HEK293 (cell line): ENCODE data around the gene IL6R.
A peak's percentile ranks its signal among the peaks of the same experiment; 100 is the strongest.

Experiments used
- CTCF ChIA-PET: fragments of 350-600 bp; formaldehyde crosslinking; extraction: SDS; loops from one replicate; lab custom pipeline; 2021; ENCODE audit warnings: antibody characterized with exemption; lab: Yijun Ruan, JAX
- POLR2A ChIA-PET: fragments of 300-600 bp; formaldehyde crosslinking; extraction: SDS; loops from one replicate; lab custom pipeline; 2020; ENCODE audit warnings: antibody characterized with exemption, inconsistent platforms; lab: Yijun Ruan, JAX
- H3K27ac ChIP-seq: fragments of 200-500 bp; sonication (Bioruptor generic); 2 replicates; pipeline ENCODE4 v1.5.1; 2014; ENCODE audit warnings: low read depth, low read length, control low read depth, inconsistent platforms; ENCODE audit errors: extremely low read depth
- H3K36me3 ChIP-seq, 2 experiments: fragments of 200-500 bp in 1 of 2; sonication (Bioruptor generic) in 1 of 2; 1 replicate in 1 of 2; 2 replicates in 1 of 2; pipeline ENCODE4 v1.5.1; 2014 to 2017; ENCODE audit warnings: inconsistent platforms in 2 of 2, low read length in 2 of 2; ENCODE audit not compliant: control insufficient read depth in 2 of 2, insufficient read depth in 1 of 2
- H3K4me1 ChIP-seq: fragments of 200-500 bp; sonication (Bioruptor generic); 2 replicates; pipeline ENCODE4 v1.5.1; 2014; ENCODE audit warnings: mild to moderate bottlenecking, low read length, inconsistent platforms; ENCODE audit not compliant: control insufficient read depth, insufficient read depth
- H3K4me3 ChIP-seq: 2 replicates; pipeline ENCODE4 v1.5.1; 2011; ENCODE audit warnings: low read depth, mild to moderate bottlenecking, control low read depth, low read length, moderate library complexity
- H3K9me3 ChIP-seq: fragments of 200-500 bp; sonication (Bioruptor generic); 2 replicates; pipeline ENCODE4 v1.5.1; 2014; ENCODE audit warnings: low read depth, low read length, inconsistent platforms; ENCODE audit not compliant: control insufficient read depth, insufficient read depth
- EGR2 ChIP-seq: fragments of 450-650 bp; formaldehyde crosslinking; IDR thresholded peaks from 2 replicates; pipeline ENCODE4 v1.5.1; 2016; ENCODE audit warnings: low read depth, missing biosample characterization, missing genetic modification characterization
- GFI1B ChIP-seq: fragments of 450-650 bp; formaldehyde crosslinking; IDR thresholded peaks from 2 replicates; pipeline ENCODE4 v1.5.1; 2016; ENCODE audit warnings: missing biosample characterization, missing genetic modification characterization
- GLI2 ChIP-seq: fragments of 450-650 bp; formaldehyde crosslinking; IDR thresholded peaks from 2 replicates; pipeline ENCODE4; 2017; ENCODE audit warnings: missing biosample characterization, missing genetic modification characterization, low read depth, borderline replicate concordance
- GLIS1 ChIP-seq: fragments of 450-650 bp; formaldehyde crosslinking; IDR thresholded peaks from 2 replicates; pipeline ENCODE4 v1.5.1; 2016; ENCODE audit warnings: missing biosample characterization, missing genetic modification characterization
- GLIS2 ChIP-seq: fragments of 450-650 bp; formaldehyde crosslinking; IDR thresholded peaks from 2 replicates; pipeline ENCODE4 v1.5.1; 2016; ENCODE audit warnings: missing biosample characterization, missing genetic modification characterization
- HOXD13 ChIP-seq: sonication (generic); formaldehyde crosslinking; IDR thresholded peaks from 2 replicates; pipeline ENCODE4 v1.8.0; 2022; ENCODE audit warnings: missing genetic modification reagents, borderline replicate concordance
- KLF9 ChIP-seq: fragments of 450-650 bp; formaldehyde crosslinking; IDR thresholded peaks from 2 replicates; pipeline ENCODE4 v1.5.1; 2016; ENCODE audit warnings: missing biosample characterization, missing genetic modification characterization, low read depth
- MEIS1 ChIP-seq: sonication (generic); formaldehyde crosslinking; IDR thresholded peaks from 2 replicates; pipeline ENCODE4 v1.8.1; 2022; ENCODE audit warnings: missing genetic modification reagents, mild to moderate bottlenecking, borderline replicate concordance
- REPIN1 ChIP-seq: fragments of 450-650 bp; formaldehyde crosslinking; IDR thresholded peaks from 2 replicates; pipeline ENCODE4 v1.5.1; 2017; ENCODE audit warnings: missing biosample characterization, missing genetic modification characterization, low read depth
- SP2 ChIP-seq: fragments of 450-650 bp; formaldehyde crosslinking; IDR thresholded peaks from 2 replicates; pipeline ENCODE4 v1.5.1; 2016; ENCODE audit warnings: missing biosample characterization, missing genetic modification characterization
- ZEB2 ChIP-seq: fragments of 450-650 bp; formaldehyde crosslinking; IDR thresholded peaks from 2 replicates; pipeline ENCODE4 v1.5.1; 2016; ENCODE audit warnings: missing biosample characterization, missing genetic modification characterization
- ZNF140 ChIP-seq: fragments of 450-650 bp; formaldehyde crosslinking; IDR thresholded peaks from 2 replicates; pipeline ENCODE4 v1.5.1; 2016; ENCODE audit warnings: missing biosample characterization, missing genetic modification characterization
- ZNF174 ChIP-seq: fragments of 450-650 bp; formaldehyde crosslinking; IDR thresholded peaks from 2 replicates; pipeline ENCODE4 v1.5.0; 2017; ENCODE audit warnings: missing biosample characterization, mild to moderate bottlenecking, missing genetic modification characterization
- ZNF223 ChIP-seq: fragments of 450-650 bp; formaldehyde crosslinking; IDR thresholded peaks from 2 replicates; pipeline ENCODE4 v1.5.1; 2016; ENCODE audit warnings: missing biosample characterization, missing genetic modification characterization
- ZNF280D ChIP-seq: fragments of 450-650 bp; formaldehyde crosslinking; IDR thresholded peaks from 2 replicates; pipeline ENCODE4 v1.5.1; 2016; ENCODE audit warnings: missing biosample characterization, missing genetic modification characterization
- ZNF292 ChIP-seq: fragments of 450-650 bp; formaldehyde crosslinking; IDR thresholded peaks from 2 replicates; pipeline ENCODE4 v1.5.1; 2016; ENCODE audit warnings: low read depth, missing biosample characterization, missing genetic modification characterization, borderline replicate concordance
- ZNF302 ChIP-seq: fragments of 450-650 bp; formaldehyde crosslinking; IDR thresholded peaks from 2 replicates; pipeline ENCODE4 v1.5.1; 2016; ENCODE audit warnings: missing biosample characterization, missing genetic modification characterization, low read depth
- ZNF350 ChIP-seq: fragments of 450-650 bp; formaldehyde crosslinking; IDR thresholded peaks from 2 replicates; pipeline ENCODE4 v1.5.0; 2017; ENCODE audit warnings: missing biosample characterization, mild to moderate bottlenecking, missing genetic modification characterization
- ZNF473 ChIP-seq: fragments of 450-650 bp; formaldehyde crosslinking; IDR thresholded peaks from 2 replicates; pipeline ENCODE4 v1.5.1; 2017; ENCODE audit warnings: missing biosample characterization, missing genetic modification characterization
- ZNF513 ChIP-seq: fragments of 450-650 bp; IDR thresholded peaks from 2 replicates; pipeline ENCODE4 v1.5.1; 2018; ENCODE audit warnings: missing biosample characterization, missing genetic modification characterization
- ZNF530 ChIP-seq: fragments of 450-650 bp; formaldehyde crosslinking; IDR thresholded peaks from 2 replicates; pipeline ENCODE4 v1.5.1; 2016; ENCODE audit warnings: low read depth, missing biosample characterization, missing genetic modification characterization
- ZNF544 ChIP-seq: fragments of 450-650 bp; formaldehyde crosslinking; IDR thresholded peaks from 2 replicates; pipeline ENCODE4 v1.5.0; 2017; ENCODE audit warnings: missing biosample characterization, missing genetic modification characterization
- ZNF571 ChIP-seq: fragments of 450-650 bp; formaldehyde crosslinking; IDR thresholded peaks from 2 replicates; pipeline ENCODE4 v1.5.0; 2017; ENCODE audit warnings: missing biosample characterization, missing genetic modification characterization
- ZNF610 ChIP-seq: fragments of 450-650 bp; formaldehyde crosslinking; IDR thresholded peaks from 2 replicates; pipeline ENCODE4 v1.5.1; 2016; ENCODE audit warnings: missing biosample characterization, missing genetic modification characterization, borderline replicate concordance
- ZNF621 ChIP-seq: fragments of 450-650 bp; formaldehyde crosslinking; IDR thresholded peaks from 2 replicates; pipeline ENCODE4 v1.5.1; 2017; ENCODE audit warnings: missing biosample characterization, missing genetic modification characterization
- ZNF707 ChIP-seq: fragments of 450-650 bp; formaldehyde crosslinking; IDR thresholded peaks from 2 replicates; pipeline ENCODE4 v1.5.1; 2016; ENCODE audit warnings: missing biosample characterization, missing genetic modification characterization
- ZNF830 ChIP-seq: fragments of 450-650 bp; IDR thresholded peaks from 2 replicates; pipeline ENCODE4 v1.5.0; 2018; ENCODE audit warnings: missing biosample characterization, missing genetic modification characterization, low read depth, mild to moderate bottlenecking, moderate library complexity
- ZNF837 ChIP-seq: fragments of 450-650 bp; formaldehyde crosslinking; IDR thresholded peaks from 2 replicates; pipeline ENCODE4 v1.5.1; 2016; ENCODE audit warnings: missing biosample characterization, missing genetic modification characterization
- ZNF843 ChIP-seq: fragments of 450-650 bp; formaldehyde crosslinking; IDR thresholded peaks from 2 replicates; pipeline ENCODE4 v1.5.1; 2016; ENCODE audit warnings: missing biosample characterization, missing genetic modification characterization
- TF ChIP-seq, protein P1 (sequence below): fragments of 450-650 bp; formaldehyde crosslinking; optimal IDR thresholded peaks from 2 replicates; pipeline ENCODE3; 2016; ENCODE audit warnings: missing biosample characterization, mild to moderate bottlenecking, missing genetic modification characterization

Gene IL6R

GRCh38 chr1:154469844-154470560 is 64.9 kb downstream of the IL6R start (continued):
- TF ChIP-seq HOXD13 (no peak), GLIS1 (tag by site-specific recombination) (no peak), MEIS1 (CRISPR knock-in tag) (no peak), ZNF571 (tag by site-specific recombination) (no peak)

DNA sequence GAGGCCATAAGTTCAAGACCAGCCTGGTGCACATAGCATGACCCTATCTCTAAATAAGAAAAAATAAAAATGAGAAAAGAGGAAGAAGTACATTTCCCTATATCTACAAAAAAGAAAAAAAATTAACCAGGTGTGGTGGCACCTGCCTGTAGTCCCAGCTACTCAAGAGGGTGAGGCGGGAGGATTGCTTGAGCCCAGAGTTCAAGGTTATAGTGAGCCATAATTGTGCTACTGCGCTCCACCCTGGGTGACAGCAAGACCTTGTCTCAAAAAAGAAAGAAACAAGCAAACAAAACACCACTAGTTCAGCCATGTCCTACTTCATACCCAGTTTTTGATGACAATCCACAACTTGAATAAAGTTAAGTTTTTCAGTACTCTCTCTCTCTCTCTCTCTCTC is 66.2 kb downstream of the IL6R start:
- H3K4me1 ChIP-seq, result no peaks in the 10 kb centered on the region
- no peaks in the 10 kb centered on the region for H3K36me3 ChIP-seq
- ChIA-PET POLR2A (interaction anchor here (0.6 kb wide), 1 partner anchor 224 kb away, joined by 3 read pairs; no protein-coding TSS in a partner anchor), CTCF (interaction anchor here (1.1 kb wide), 1 partner anchor 75 kb away, joined by 4 read pairs; no protein-coding TSS in a partner anchor)
- H3K27ac ChIP-seq, result no peak overlapping the region
- no peaks in the 10 kb centered on the region for H3K9me3 ChIP-seq
- TF ChIP-seq GLI2 (tag by site-specific recombination) (no peak), ZNF223 (no peak), ZNF610 (tag by site-specific recombination) (no peak), ZNF513 (tag by site-specific recombination) (no peak), ZNF473 (no peak), ZNF174 (tag by site-specific recombination) (no peak)
- H3K4me3 ChIP-seq, result no peak overlapping the region

DNA sequence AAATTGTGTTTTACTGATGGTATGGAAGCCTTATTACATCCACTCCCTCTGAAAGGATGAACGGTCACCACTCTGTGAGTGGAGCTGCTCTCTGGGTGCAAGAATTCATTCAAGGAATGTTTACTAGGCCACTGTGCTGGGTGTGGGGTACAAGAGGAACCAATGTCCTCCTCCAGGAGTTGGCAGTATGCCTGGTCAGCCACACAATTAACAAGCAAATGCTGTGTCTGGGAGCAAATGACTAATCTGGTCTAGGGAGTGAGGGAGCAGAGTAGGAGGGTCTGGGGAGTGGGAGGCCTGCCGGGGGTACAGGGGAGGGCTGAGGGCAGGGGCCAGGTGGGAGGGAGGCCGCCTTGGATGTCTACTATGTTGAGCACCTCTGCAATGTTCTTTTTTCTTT is 69.7 kb downstream of the IL6R start:
- Histone ChIP-seq H3K9me3 (no peaks in the 10 kb centered on the region), H3K27ac (no peak overlapping the region), H3K4me3 (no peak overlapping the region), H3K4me1 (no peaks in the 10 kb centered on the region), H3K36me3 (no peaks in the 10 kb centered on the region)
- ChIA-PET CTCF (interaction anchor here (0.5 to 11.0 kb wide), 3 partner anchors 73 to 470 kb away, joined by 3 to 205 read pairs (median 4); no protein-coding TSS in a partner anchor), POLR2A (no interaction called here)
- no peak for TF ChIP-seq ZNF473
- TF ChIP-seq REPIN1 (tag by site-specific recombination), result no peak
- no peak for TF ChIP-seq ZNF837 (tag by site-specific recombination)
- no peak for TF ChIP-seq ZNF530 (tag by site-specific recombination)
- TF ChIP-seq ZNF830 (tag by site-specific recombination), result no peak
- no peak for TF ChIP-seq ZNF544 (tag by site-specific recombination)
- no peak for TF ChIP-seq ZNF707
- no peak for TF ChIP-seq ZNF302
- TF ChIP-seq, protein P1, sequence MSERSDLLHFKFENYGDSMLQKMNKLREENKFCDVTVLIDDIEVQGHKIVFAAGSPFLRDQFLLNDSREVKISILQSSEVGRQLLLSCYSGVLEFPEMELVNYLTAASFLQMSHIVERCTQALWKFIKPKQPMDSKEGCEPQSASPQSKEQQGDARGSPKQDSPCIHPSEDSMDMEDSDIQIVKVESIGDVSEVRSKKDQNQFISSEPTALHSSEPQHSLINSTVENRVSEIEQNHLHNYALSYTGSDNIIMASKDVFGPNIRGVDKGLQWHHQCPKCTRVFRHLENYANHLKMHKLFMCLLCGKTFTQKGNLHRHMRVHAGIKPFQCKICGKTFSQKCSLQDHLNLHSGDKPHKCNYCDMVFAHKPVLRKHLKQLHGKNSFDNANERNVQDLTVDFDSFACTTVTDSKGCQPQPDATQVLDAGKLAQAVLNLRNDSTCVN, result no peak
- TF ChIP-seq ZNF140 (tag by site-specific recombination), result no peak
- TF ChIP-seq GFI1B, result no peak
- TF ChIP-seq GLIS2 (tag by site-specific recombination), result 0 out of 2 replicates have a peak, but pooled peaks have one; percentile 14
- no peak for TF ChIP-seq ZNF621 (tag by site-specific recombination)
- TF ChIP-seq ZEB2, result no peak
- no peak for TF ChIP-seq KLF9 (tag by site-specific recombination)
- TF ChIP-seq ZNF350 (tag by site-specific recombination), result no peak
- TF ChIP-seq SP2 (tag by site-specific recombination), result no peak
- TF ChIP-seq EGR2, result peak; percentile 97
- no peak for TF ChIP-seq ZNF292 (tag by site-specific recombination)
- TF ChIP-seq ZNF843 (tag by site-specific recombination), result no peak
- TF ChIP-seq ZNF280D (tag by site-specific recombination), result no peak
